ENCODE data around the gene DHRSX.
"Not testable (repeated sequence)": the region's sequence is repeated elsewhere in the genome, so short reads cannot be mapped to it uniquely, and the experiment has no call there.

Gene DHRSX

DNA sequence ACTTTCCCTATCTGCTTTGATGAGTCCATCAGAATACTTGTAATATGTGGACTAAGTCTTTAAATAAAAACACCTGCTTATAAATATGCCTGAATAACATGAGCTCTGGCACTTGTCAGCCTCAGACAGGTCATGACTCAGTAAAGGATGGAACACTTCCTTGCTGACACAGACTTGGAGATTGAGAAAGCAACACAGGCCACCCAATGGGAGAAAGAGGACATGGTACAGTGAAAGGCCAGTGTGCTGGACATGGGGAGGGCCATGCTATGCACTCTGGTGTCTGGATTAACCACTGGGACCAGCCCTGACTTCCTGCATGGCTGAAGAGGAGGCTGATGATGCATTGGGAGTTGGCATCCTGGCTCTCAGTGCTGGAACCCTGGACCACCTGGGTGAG is 149.5 kb downstream of the DHRSX start:
- DNase-seq (ENCODE audit: low spot score): no peak

DNA sequence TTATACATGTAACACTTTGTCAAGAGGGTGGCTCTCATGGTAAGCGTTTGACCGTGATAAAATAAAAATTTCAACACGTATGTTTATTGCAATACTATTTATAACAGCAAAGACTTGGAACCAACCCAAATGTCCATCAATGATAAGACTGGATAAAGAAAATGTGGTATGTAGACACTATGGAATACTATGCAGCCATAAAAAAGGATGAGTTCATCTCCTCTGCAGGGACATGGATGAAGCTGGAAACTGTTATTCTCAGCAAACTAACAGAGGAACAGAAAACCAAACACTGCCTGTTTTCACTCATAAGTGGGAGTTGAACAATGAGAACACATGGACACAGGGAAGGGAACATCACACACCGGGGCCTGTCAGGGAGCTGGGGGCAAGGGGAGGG is 150.1 kb downstream of the DHRSX start:
- DNase-seq (ENCODE audit: low spot score): not testable (repeated sequence)

DNA sequence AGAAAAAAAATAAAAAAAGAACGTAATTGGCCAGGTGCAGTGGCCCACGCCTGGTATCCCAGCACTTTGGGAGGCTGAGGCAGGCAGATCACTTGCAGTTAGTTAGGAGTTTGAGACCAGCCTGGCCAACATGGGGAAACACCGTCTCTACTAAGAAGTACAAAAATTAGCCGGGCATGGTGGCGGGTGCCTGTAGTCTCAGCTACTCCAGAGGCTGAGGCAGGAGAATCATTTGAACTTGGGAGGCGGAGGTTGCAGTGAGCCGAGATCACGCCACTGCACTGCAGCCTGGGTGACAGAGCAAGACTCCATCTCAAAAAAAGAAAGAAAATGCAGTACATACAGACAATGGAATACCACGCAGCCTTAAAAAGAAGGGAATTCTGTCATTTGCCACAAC is 150.7 kb downstream of the DHRSX start:
- DNase-seq (ENCODE audit: low spot score): not testable (repeated sequence)

DNA sequence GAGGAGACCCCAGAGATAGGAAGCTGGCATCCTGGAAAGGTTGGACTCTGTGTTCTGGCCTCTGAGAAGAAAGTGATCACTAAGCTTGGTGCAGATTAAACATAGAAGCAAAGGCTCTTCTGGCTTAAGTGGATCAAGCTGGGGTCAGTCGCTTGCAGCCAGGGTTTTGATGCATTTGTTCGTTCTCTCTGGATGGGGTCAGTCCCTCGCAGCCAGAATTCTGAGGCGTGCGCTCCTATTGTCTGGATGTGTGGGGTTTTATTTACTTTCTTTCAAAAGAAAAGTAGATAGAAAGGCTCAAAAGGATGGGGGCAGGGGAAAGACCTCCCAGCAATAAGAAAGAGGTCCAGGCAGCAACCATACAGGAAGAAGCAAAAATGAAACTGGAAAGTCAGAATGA is 152.6 kb downstream of the DHRSX start:
- no peak for DNase-seq (ENCODE audit: low spot score)

DNA sequence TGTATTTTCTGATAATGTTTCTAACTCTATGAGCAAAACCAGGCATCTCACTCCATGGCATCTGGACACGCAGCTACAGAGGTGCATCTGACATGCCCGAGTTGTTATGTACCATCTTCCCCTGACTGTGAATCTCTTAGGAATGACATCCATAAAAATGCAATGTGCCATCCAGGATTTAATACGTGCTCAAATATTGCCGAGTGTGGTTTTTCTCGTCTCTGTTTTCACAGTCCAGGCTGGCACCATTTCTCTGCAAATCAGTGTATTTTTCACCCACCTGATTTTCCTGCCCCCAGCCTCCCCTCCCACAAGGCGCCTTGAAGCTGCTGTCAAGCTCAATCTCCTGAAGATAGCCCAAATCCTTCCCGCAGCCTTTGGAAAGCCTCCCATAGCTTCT is 154.6 kb downstream of the DHRSX start:
- DNase-seq (ENCODE audit: low spot score): no peak

DNA sequence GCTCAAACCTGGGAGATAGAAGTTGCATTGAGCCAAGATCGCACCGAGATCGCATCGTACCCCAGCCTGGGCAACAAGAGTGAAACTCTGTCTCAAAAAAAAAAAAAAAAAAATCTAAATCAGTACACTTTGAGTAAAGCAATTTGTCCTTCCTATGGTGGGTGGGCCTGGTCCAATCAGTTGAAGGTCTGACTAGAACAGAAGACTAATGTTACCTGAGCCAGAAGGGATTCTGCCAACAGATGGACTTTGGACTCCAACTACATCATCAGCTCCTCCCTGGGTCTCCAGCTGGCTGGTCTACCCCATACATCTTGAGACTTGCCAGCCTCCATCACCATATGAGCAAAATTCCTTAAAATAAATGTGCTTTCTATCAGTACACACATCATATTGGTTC is 155.2 kb downstream of the DHRSX start:
- no peak for DNase-seq (ENCODE audit: low spot score)

DNA sequence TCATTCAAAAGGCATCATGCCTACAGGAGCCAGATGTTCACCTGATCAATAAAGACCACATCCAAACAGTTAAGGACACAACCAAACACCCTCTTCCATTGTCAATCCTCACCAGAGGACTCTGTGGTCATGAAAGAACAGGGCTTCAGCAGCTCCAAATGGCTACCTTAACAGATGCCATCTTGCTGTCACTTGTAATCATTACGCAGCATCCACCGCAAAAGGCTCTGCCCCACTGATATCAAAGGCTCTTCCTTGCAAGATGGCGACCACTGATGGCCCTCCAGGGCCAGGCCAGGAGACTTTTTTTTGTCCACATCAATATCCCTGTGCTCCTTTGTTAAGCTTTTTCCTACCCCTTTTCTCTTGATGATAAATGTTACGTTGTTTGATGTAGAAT is 157.4 kb downstream of the DHRSX start:
- DNase-seq (ENCODE audit: low spot score): no peak

DNA sequence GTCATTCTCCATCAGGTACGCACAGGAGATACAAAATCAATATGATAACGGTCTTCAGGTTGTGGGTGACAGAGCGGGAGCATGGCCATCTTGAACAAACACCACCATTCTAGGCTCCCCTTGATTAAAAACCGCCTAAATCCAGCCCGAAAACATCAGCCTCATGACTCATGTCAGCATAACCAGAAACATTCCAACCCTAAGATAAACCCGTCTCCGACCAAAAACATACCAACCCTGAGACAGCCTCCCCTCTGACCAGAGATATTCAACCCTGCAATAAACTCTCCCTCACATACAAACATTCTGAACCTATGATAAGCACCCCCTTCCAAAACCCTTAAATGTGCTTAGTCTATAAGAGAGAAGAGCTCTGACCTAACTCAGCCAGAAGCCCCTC is 157.9 kb downstream of the DHRSX start:
- no peak for DNase-seq (ENCODE audit: low spot score)

DNA sequence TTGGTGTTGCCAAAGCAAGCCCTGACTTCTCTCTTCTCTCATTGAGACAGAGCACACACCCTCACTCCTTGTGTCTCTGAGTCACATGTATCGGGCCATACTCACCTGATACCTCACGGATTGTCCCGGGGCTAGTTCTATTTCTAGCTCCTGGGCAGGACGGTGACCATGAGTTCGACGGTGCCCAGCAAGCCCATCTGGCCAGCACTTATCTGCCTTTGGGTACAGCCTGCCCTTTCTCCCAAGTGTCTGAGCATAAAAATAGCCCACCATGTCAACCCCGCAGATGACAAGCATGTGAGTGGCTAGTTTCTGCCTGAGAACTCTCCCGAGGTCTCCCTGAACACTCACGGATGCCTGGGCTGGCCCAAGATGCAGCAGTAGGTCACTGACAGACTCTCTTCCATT is 158.5 kb downstream of the DHRSX start:
- DNase-seq (ENCODE audit: low spot score): no peak

DNA sequence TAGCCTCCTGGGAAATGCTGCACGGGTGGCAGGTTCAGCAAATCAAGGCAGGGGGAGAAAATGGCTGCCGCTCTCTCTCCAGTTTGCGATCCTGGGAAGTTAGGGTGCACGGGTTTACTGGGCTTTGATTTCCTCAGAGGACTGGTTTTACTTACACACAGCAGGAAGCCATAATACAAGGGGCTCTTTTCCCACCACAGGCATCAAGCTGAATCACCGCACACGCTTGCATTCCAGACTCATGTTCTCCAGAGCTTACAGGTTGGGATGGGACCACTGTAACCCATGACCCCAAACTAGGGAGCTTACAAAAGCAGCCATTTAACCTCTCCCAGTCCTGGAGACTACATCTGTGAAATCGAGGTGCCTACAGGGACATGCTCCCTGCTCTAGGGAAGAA is 159.8 kb downstream of the DHRSX start:
- DNase-seq (ENCODE audit: low spot score): no peak

DNA sequence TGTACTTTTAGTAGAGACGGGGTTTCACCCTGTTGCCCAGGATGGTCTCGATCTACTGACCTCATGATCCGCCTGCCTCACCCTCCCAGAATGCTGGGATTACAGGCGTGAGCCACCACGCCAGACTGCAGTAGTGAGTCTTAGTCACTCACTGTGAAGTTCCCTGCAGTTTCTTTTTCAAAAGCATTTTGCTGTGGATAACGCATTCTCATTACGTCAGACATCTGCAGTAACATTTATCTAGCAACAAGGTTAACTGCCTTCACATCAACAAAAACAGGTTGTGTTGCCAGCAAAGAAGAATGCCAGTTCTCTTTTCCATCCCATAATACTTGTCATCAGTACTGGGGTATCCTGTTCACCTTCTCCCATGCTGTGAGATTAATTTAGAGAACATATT is 164.6 kb downstream of the DHRSX start:
- DNase-seq (ENCODE audit: low spot score): no peak

DNA sequence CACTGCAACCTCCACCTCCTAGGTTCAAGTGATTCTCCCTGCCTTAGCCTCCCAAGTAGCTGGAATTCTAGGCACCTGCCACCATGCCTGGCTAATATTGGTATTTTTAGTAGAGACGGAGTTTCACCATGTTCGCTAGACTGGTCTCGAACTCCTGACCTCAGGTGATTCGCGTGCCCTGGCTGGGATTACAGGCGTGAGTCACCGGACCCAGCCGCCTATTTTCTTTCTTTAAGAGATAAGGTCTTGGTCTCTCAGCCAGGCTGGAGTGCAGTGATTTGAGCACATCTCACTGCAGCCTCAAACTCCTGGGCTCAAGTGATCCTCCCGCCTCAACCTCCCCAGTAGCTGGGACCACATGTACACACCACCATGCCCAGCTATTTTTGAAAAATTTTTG is 166.5 kb downstream of the DHRSX start:
- DNase-seq (ENCODE audit: low spot score): no peak

DNA sequence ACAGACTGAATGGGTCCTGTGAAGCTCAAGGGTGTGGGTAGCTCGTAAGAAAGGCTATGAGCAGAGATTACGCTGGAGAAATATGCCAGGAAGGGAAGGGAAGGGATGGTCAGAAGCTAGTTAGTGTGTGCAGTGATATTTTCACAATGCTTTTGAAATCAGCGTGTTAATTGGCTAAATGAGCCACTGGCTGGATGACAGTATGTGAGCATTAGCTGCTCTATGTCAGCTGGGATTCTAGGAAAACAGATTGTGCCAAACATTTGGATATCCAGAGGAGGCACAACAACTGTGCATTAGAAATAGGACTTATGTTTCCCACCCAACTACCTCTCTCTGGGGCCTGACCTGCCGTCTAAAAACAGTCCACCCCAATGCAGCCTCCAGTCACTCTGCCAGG is 168.5 kb downstream of the DHRSX start:
- DNase-seq (ENCODE audit: low spot score): no peak

DNA sequence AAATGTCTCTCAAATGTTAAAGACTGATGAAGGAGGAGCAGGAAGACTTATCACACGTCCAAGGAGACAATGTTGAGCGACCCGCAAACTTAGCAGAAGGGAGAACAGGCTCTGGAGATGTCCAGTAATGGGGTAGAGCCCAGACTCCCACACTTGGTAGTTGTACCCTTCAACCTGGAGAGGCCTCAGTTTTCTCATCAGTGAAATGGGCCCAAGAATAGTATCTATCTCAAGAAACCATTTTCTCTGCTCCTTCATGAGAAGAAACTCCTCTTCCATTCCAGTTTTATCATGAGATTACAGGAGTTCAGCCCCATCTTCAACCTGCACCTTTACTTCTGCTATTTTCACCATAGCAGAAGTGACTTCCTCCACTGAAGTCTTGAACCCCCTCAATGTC is 169.9 kb downstream of the DHRSX start:
- DNase-seq (ENCODE audit: low spot score): no peak

DNA sequence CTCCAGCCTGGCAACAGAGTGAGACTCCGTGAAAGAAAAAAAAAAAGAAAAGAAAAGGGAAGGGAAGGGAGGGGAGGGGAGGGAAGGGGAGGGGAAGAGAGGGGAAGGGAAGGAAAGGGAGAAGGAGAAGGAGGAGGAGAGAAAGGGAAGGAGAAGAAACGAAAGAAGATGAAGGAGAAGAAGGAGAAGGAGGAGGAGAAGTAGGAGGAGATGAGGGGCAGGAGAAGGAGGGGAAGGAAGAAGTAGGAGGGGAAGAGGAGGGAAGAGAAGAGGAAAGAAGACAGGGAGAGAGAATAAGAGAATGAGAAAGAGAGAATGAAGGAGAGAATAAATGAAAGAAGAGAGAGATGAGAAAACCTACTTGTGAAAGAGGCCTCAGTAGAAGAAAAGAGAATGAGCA is 170.3 kb downstream of the DHRSX start:
- DNase-seq (ENCODE audit: low spot score): no peak

DNA sequence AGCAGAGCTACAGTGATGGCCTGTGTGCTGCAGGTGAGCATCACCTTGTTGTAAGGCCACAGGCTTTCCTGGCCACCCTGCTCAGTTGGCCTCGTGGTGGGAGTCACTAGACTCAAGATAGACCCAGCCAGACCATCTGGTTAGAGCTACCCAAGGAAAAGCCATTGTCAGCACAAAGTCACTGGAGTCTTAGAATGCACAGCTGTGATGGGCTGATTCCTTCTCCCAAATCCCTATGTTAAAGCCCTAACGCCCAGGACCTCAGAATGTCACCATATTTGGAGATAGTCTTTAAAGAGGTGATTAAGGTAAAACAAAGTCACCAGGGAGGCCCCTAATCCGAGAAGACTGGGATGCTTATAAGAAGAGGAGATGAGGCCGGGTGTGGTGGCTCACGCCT is 173.4 kb downstream of the DHRSX start:
- DNase-seq (ENCODE audit: low spot score): no peak

DNA sequence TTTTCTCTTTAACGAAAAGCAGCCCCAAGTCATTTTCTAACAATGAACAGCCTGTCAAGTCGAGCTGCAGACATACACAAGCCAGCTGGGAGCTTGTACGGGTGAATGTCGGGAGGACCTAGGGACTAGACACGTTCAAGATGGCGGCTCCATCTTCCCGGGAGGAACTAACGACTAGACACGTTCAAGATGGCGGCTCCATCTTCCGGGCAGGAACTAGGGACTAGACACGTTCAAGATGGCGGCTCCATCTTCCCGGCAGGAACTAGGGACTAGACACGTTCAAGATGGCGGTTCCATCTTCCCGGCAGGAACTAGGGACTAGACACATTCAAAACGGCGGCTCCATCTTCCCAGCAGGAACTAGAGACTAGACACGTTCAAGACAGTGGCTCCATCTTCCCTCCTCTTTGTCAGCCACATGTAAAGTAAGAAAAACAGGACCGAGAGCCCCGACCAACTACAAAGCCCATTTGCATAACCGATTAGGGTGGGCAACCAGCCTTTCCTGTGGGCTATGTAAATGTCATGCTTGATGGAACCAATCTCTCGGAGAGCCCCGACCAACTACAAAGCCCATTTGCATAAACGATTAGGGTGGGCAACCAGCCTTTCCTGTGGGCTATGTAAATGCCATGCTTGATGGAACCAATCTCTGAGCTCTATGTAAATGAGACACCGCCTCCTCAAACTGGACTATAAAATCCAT is 175.5 kb downstream of the DHRSX start:
- DNase-seq (ENCODE audit: low spot score): peak; percentile 80

DNA sequence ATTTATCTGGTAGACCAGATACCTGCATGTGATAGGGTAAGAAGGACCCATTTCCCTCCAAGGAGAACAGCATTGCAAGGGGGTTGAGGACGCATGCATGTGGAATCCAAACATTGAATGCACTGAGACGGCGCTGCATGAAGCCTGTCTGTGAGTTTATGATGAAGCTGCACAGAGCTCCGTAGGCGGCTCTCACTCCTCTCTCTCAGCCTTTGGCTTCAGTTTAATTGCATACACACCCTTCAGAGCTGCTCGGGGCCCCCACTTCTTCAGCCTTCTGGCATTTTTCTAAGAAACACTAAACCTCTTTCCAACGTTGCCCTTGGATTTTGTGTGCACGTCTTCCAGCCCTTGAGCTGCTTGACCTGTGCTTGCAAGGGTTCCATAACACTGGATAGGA is 176.6 kb downstream of the DHRSX start:
- DNase-seq (ENCODE audit: low spot score): no peak

DNA sequence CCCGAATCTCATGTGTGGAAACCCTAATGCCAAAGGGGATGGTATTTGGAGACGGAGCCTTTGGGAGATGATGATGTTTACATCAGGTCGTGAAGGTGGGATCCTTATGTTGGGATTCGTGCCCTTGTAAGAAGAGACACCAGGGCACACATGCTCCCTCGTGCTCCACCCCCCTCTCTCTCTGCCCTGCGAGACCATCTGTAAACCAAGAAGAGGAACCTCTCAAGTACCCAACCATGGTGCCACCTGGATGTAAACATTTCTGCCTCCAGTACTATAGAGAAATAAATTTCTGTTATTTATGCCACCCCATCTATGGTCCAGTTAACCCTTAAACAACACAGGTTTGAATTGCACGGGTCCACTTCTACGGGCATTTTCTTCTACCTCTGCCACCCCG is 179.4 kb downstream of the DHRSX start:
- DNase-seq (ENCODE audit: low spot score): no peak

DNA sequence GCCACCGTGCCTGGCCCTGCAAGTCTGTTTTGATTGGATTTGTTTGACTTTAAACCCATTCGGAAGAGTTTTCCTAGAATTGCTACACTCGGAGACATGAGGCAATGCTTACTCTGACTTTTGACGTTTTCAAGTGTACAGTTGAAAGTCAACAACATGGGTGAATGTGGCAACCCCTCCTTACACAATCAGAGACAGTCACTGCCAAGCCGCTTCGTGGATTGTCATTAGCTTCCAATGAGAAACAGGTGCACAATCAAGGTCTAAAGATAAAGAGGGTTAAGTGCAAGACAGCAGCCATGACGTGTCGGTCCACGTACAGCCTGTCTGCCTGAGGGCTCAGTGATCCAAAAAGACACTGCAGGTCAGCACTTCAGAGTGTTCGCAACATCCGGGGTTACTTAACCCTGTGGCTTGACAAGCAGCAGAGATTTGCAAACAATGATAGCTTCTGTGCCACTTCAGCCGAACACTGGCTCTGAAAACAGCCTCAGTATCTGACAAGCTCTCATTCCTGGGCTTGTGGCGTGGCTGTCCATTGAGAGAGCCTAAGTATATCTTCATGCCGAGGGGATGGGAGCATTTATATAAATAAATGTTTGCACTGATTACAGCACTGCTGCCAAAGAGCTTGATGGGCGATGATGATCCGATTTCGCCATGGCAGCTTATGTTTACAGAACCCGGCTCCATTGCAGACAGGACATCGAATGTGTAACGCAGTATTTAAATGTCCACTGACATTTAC is 180.0 kb downstream of the DHRSX start:
- peak; percentile 37 for DNase-seq (ENCODE audit: low spot score)

DNA sequence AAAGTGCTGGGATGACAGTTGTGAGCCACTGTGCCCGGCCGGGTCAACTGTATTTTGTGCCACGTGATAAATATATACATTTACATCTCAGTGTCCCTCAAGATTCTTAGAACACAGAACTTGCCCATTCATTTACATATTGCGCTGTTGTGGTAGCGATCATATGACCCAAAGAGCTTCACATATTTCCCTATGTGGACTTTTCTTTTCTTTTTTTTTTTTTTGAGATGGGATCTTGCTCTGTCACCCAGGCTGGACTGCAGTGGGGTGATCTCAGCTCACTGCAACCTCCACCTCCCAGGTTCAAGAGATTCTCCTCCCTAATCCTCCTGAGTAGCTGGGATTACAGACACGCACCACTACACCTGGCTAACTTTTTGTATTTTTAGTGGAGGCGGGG is 180.7 kb downstream of the DHRSX start:
- no peak for DNase-seq (ENCODE audit: low spot score)

DNA sequence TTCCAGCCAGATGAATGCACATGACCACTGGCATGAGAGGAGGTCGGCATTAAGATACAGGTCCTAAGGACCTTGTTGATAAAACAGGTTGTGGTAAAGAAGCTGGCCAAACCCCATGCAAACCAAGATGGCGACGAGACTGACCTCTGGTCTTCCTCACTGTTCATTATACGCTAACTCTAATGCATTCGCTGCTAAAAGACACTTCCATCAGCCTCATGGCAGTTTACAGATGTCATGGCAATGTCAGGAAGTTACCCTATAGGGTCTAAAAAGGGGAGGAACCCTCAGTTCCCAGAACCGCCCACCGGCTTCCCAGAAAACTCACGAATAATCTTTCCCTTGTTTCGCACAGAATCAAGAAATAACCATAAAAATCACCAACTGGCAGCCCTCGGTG is 182.4 kb downstream of the DHRSX start:
- DNase-seq (ENCODE audit: low spot score): no peak

DNA sequence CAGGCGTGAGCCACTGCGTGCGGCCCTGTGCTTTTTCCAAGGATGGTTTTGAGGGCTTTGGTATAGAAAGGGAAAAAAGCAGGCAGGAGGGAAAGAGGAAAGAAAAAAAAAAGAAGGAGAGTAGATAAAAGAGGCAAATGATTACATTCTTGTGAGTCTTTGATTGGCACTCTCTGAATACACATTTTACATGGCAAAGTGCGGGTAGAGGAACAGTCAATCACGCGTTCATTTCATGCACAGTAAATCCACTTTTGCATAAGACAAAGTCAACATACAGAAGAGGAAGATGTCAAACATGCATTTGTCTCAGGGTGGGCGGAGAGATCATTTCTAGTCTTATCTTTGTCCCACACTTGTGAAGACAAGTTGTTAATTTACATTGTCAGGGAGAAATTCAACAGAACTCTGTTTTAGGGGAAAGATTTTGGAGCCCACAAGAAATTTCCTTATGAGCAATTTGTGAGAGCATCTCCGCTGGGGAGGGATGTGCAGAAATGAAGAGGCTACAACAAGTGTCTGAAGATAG is 183.2 kb downstream of the DHRSX start:
- no peak for DNase-seq (ENCODE audit: low spot score)

DNA sequence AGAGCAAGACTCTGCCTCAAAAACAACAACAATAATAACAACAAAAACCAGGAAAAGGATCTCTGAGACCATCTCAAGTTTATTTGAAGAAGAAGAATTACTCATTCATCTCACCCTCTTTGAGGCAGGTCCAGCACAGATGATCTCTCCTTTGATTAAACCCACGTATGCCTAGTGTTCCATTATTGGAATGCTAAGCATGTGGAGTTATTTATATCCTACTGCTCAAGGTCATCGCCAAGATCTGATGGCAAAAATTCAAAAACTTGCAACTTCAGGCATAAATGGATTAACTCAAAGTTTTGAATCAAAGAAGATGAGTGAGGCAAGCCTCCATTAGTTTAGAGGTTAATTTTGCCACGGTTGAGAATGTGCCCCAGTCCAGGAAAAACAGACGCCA is 184.2 kb downstream of the DHRSX start:
- DNase-seq (ENCODE audit: low spot score): no peak

Data from globus pallidus (tissue), 1 donor.